HEK293 (cell line): ENCODE measurements around the gene ADGRD2.

Experiments
- CTCF ChIP-seq: fragments of 450-650 bp; formaldehyde crosslinking; IDR thresholded peaks from 2 replicates; pipeline ENCODE4 v1.5.1; 2016; ENCODE audit warnings: missing biosample characterization, missing genetic modification characterization
- HOXC10 ChIP-seq: sonication (generic); formaldehyde crosslinking; IDR thresholded peaks from 2 replicates; pipeline ENCODE4 v1.8.1; 2023; ENCODE audit warnings: mild to moderate bottlenecking, missing genetic modification reagents
- KLF16 ChIP-seq: fragments of 450-650 bp; formaldehyde crosslinking; IDR thresholded peaks from 2 replicates; pipeline ENCODE4 v1.5.1; 2017; ENCODE audit warnings: missing biosample characterization, missing genetic modification characterization
- ZBTB11 ChIP-seq: fragments of 450-650 bp; formaldehyde crosslinking; conservative IDR thresholded peaks from 2 replicates; pipeline ENCODE4 v1.5.1; 2016; ENCODE audit warnings: low read depth, missing biosample characterization, missing genetic modification characterization
- ZFP69B ChIP-seq: fragments of 450-650 bp; formaldehyde crosslinking; IDR thresholded peaks from 2 replicates; pipeline ENCODE4 v1.5.1; 2016; ENCODE audit warnings: missing biosample characterization, missing genetic modification characterization
- ZIC2 ChIP-seq: fragments of 450-650 bp; formaldehyde crosslinking; IDR thresholded peaks from 2 replicates; pipeline ENCODE4 v1.5.1; 2016; ENCODE audit warnings: missing biosample characterization, missing genetic modification characterization
- ZNF146 ChIP-seq: fragments of 450-650 bp; formaldehyde crosslinking; IDR thresholded peaks from 2 replicates; pipeline ENCODE4 v1.5.1; 2016; ENCODE audit warnings: missing biosample characterization, missing genetic modification characterization
- ZNF521 ChIP-seq: fragments of 450-650 bp; formaldehyde crosslinking; IDR thresholded peaks from 2 replicates; pipeline ENCODE4 v1.5.1; 2017; ENCODE audit warnings: missing biosample characterization, mild to moderate bottlenecking, missing genetic modification characterization
- ZNF670 ChIP-seq: fragments of 450-650 bp; formaldehyde crosslinking; IDR thresholded peaks from 2 replicates; pipeline ENCODE4 v1.5.1; 2016; ENCODE audit warnings: missing biosample characterization, missing genetic modification characterization, low read depth

DNA sequence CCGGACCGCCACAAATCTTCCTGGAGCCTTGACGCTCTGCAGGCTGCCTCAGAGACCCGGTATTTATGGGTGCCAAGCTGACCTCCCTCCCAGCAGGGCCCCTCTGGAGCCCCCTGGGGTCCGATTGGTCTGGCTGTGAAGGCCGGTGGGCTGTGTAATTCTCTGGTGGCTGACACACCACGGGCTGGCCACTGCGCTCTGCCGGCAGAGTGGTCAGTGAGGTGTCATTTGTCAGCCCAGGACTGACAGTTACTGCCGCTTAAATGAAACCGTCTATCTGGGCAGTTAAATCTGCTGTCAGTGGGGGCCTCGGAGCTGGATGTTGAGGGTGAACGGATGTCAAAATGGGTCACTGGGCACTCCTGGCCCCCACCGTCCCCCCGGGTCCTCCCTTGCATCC lies 46.2 kb downstream of the ADGRD2 start:
- TF ChIP-seq KLF16 (tag by site-specific recombination) = no peak
- TF ChIP-seq ZNF670 (tag by site-specific recombination) = no peak
- no peak for TF ChIP-seq ZNF146 (tag by site-specific recombination)
- TF ChIP-seq HOXC10 (CRISPR knock-in tag) = no peak
- TF ChIP-seq ZNF521 = no peak
- TF ChIP-seq ZIC2 (tag by site-specific recombination) = peak; percentile 51; the same call in 1 of the 2 replicates
- no peak for TF ChIP-seq ZFP69B
- no peak for TF ChIP-seq CTCF (tag by site-specific recombination)
- no peak for TF ChIP-seq ZBTB11 (tag by site-specific recombination)
